Activated naive CD4-positive, alpha-beta T cell treated with anti-CD3 and anti-CD28 coated beads, Interleukin-2, amount 10 ng/mL, durations not matched to agents 7 days and 5 days (primary cell): ENCODE measurements around the gene ARHGAP11A.
A peak's percentile ranks its signal among the peaks of the same experiment; 100 is the strongest.
"Not testable (repeated sequence)": the region's sequence is repeated elsewhere in the genome, so short reads cannot be mapped to it uniquely, and the experiment has no call there.

Experiments
- CTCF ChIA-PET: fragments of 350-600 bp; sonication (Branson Sonifier 250); formaldehyde crosslinking; loops from one replicate; lab custom pipeline; 2021; ENCODE audit warnings: antibody characterized with exemption; lab: Charles Lee
- DNase-seq: peaks from one replicate; pipeline ENCODE4 v3.0.0-alpha.2; 2020
- H3K27ac Mint-ChIP-seq: one replicate; pipeline ENCODE4 v1.8.0; 2021; ENCODE audit warnings: mild to moderate bottlenecking, moderate library complexity, mixed read lengths
- H3K27me3 Mint-ChIP-seq: one replicate; pipeline ENCODE4 v1.8.0; 2021; ENCODE audit warnings: mild to moderate bottlenecking, mixed read lengths
- H3K36me3 Mint-ChIP-seq: one replicate; pipeline ENCODE4 v1.8.0; 2021; ENCODE audit warnings: mixed read lengths
- H3K4me1 Mint-ChIP-seq: one replicate; pipeline ENCODE4 v1.8.0; 2021; ENCODE audit warnings: mixed read lengths
- H3K4me3 Mint-ChIP-seq: one replicate; pipeline ENCODE4 v1.8.0; 2021; ENCODE audit warnings: mild to moderate bottlenecking, moderate library complexity, mixed read lengths
- H3K9me3 Mint-ChIP-seq: one replicate; pipeline ENCODE4 v1.8.0; 2021; ENCODE audit warnings: mixed read lengths

ARHGAP11A gene, protein sequence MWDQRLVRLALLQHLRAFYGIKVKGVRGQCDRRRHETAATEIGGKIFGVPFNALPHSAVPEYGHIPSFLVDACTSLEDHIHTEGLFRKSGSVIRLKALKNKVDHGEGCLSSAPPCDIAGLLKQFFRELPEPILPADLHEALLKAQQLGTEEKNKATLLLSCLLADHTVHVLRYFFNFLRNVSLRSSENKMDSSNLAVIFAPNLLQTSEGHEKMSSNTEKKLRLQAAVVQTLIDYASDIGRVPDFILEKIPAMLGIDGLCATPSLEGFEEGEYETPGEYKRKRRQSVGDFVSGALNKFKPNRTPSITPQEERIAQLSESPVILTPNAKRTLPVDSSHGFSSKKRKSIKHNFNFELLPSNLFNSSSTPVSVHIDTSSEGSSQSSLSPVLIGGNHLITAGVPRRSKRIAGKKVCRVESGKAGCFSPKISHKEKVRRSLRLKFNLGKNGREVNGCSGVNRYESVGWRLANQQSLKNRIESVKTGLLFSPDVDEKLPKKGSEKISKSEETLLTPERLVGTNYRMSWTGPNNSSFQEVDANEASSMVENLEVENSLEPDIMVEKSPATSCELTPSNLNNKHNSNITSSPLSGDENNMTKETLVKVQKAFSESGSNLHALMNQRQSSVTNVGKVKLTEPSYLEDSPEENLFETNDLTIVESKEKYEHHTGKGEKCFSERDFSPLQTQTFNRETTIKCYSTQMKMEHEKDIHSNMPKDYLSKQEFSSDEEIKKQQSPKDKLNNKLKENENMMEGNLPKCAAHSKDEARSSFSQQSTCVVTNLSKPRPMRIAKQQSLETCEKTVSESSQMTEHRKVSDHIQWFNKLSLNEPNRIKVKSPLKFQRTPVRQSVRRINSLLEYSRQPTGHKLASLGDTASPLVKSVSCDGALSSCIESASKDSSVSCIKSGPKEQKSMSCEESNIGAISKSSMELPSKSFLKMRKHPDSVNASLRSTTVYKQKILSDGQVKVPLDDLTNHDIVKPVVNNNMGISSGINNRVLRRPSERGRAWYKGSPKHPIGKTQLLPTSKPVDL

DNA sequence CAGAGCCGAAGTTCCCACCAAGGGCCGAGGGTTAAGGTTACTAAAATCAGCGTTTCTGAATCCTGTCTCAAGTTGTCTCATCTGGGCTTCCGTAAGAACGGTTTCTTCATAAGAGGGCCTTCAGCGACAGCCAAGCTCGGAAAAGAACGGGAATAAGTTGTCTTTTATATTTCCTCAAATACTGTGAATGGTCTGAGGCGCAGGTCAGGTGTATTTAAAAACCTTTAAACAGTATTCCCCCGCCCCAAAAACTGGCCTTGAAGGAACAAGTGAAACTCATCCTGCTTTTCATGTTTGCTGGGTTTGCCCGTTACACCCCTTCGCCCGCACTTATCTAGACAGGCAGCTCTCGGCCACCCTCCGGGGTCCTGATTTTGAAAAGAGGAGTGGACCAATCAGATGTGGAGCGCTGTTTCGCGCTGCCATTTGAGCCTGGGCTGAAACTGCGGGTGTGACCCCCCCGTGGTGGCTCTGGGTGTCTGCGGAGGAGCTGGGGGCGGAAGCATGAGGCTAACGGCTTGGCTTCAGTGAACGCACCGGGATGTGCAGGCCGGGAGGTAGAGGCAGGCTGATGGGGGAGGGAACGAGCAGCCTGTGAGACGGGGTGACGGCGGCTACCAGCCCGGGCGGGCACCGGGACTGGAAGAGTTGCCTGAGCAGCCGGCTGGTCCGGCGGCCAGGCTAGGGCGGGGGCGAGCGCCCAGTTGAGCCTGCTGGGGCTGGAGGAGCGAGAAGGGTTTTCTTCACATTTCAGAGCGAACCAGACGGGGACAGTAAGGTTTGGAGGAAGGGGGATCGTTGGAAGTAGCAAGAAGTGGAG lies at the start of gene ARHGAP11A:
TSS of gene ARHGAP11A (plus strand) at position 454 of the 820 bp plus-strand sequence. CDS start 708 bp downstream, outside the sequence.
- H3K9me3 Mint-ChIP-seq, CTCF ChIA-PET, H3K27me3 Mint-ChIP-seq: not testable (repeated sequence)
- Mint-ChIP-seq H3K4me3 (peak within 1 kb of the TSS; percentile 99), H3K36me3 (peaks cover 24% of the 10 kb centered on the region), H3K27ac (peak within 1 kb of the TSS; percentile 99), H3K4me1 (peaks cover 28% of the 10 kb centered on the region)
- DNase-seq, result peak; percentile 92

DNA sequence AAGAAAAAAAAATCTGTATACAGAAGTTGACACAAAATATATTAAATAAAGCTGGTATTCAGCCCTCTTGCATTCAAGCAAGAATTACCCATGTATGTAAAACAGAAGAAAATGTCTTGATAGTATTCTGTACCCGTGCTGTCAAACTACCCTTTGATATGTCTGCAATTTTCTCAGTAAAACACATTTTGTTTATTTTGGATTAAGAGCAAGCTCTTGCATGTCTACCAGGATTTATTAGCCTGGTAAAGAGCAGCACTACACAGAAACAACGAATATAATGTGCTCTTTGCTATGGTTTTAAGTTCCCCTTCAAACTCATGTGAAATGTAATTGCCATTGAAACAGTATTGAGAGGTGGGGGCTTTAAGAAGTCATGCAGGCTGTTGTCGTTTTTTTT lies 46.3 kb upstream of the ARHGAP11A start:
- H3K27ac Mint-ChIP-seq, H3K4me1 Mint-ChIP-seq, H3K9me3 Mint-ChIP-seq, DNase-seq, H3K4me3 Mint-ChIP-seq, H3K27me3 Mint-ChIP-seq, CTCF ChIA-PET, H3K36me3 Mint-ChIP-seq: not testable (repeated sequence)

- Mint-ChIP-seq H3K4me3 (peak overlapping the region; percentile 50), H3K27ac (peak overlapping the region; percentile 56)
- H3K4me1 Mint-ChIP-seq, H3K27me3 Mint-ChIP-seq, CTCF ChIA-PET, H3K9me3 Mint-ChIP-seq, H3K36me3 Mint-ChIP-seq: not testable (repeated sequence)
- DNase-seq, result peak; percentile 19
Measured at GRCh38 chr15:32578482-32578881, 36.8 kb upstream of the ARHGAP11A start.

GRCh38 chr15:32585844-32586243 lies 29.5 kb upstream of the ARHGAP11A start:
- DNase-seq, H3K4me3 Mint-ChIP-seq, H3K36me3 Mint-ChIP-seq, CTCF ChIA-PET, H3K27ac Mint-ChIP-seq, H3K27me3 Mint-ChIP-seq, H3K9me3 Mint-ChIP-seq, H3K4me1 Mint-ChIP-seq: not testable (repeated sequence)

GRCh38 chr15:32593151-32593550 lies 22.2 kb upstream of the ARHGAP11A start, which contains the start of gene GOLGA8N:
TSS of gene GOLGA8N (plus strand) at chr15:32593456.
- H3K27ac Mint-ChIP-seq, H3K4me3 Mint-ChIP-seq: not testable (repeated sequence)

DNA sequence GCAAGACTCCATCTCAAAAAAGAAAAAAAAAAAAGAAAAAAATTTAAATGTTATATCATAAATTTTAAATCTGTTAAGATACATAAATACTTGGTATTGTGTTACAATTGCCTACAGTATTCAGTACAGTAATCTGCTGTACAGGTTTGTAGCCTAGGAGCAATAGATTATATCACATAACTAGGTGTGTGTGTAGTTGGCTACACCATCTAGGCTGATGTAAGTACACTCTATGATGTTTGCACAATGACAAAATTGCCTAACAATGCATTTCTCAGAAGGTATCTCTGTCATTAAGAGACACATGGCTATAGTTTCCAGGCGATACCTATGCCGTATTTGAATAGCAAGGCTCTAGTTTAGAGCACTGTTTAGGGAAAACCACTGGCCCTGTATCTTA lies 5.8 kb upstream of the ARHGAP11A start:
- H3K9me3 Mint-ChIP-seq, H3K27me3 Mint-ChIP-seq, DNase-seq, H3K36me3 Mint-ChIP-seq, H3K4me3 Mint-ChIP-seq, CTCF ChIA-PET, H3K27ac Mint-ChIP-seq: not testable (repeated sequence)
- H3K4me1 Mint-ChIP-seq, result peaks cover 10% of the 10 kb centered on the region

More at GRCh38 chr15:32593151-32593550, 22.2 kb upstream of the ARHGAP11A start, which contains the start of gene GOLGA8N:
- DNase-seq, H3K9me3 Mint-ChIP-seq, CTCF ChIA-PET, H3K27me3 Mint-ChIP-seq, H3K36me3 Mint-ChIP-seq, H3K4me1 Mint-ChIP-seq: not testable (repeated sequence)

GRCh38 chr15:32610719-32611118 lies 4.6 kb upstream of the ARHGAP11A start:
- H3K27ac Mint-ChIP-seq, CTCF ChIA-PET, H3K4me3 Mint-ChIP-seq, H3K27me3 Mint-ChIP-seq, H3K9me3 Mint-ChIP-seq, H3K36me3 Mint-ChIP-seq, DNase-seq: not testable (repeated sequence)
- H3K4me1 Mint-ChIP-seq, result peaks cover 10% of the 10 kb centered on the region

DNA sequence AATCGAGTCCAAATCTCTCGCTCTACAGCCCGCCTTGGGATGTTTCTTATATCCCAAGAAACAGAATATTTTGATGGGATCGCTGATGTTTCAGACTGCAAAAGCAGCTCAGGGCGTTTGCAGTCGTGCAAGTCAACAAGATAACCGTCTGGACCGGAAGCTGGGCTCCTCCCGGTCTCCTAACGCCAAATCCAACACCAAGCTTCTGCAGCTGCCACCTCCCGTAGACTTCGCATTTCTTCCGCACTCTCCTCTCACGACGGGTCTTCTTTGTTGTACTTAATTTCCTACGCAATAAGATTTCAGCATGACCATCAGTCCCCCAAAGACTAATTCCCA lies 623 bp upstream of the ARHGAP11A start:
- peak overlapping the region; percentile 99 for H3K4me3 Mint-ChIP-seq
- CTCF ChIA-PET, H3K9me3 Mint-ChIP-seq, H3K27me3 Mint-ChIP-seq: not testable (repeated sequence)
- H3K4me1 Mint-ChIP-seq, result peaks cover 31% of the 10 kb centered on the region
- H3K36me3 Mint-ChIP-seq, result peaks cover 22% of the 10 kb centered on the region
- peak; percentile 59 for DNase-seq
- peak overlapping the region; percentile 99 for H3K27ac Mint-ChIP-seq

DNA sequence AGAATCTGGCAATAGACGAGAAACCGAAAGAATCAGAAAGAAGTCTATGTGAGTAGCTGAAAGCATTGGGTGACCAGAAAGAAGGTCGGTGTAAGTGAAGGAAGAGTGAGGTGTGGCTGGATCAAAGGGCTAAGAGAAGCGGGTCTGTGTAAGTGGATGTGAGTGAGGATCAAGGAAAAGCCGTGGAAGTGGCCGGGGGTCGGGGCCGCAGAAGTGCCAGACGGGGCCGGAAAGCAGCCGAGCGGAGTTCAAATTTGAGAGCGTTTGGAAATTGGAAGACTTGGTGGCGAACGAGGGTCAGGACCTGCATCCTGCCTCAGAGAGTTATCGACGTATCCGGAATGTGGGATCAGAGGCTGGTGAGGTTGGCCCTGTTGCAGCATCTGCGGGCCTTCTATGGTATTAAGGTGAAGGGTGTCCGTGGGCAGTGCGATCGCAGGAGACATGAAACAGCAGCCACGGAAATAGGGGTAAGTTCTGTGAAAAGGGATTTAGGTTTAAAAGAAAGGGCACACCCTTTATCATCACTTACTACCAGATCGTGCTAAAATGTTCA lies 645 bp downstream of the ARHGAP11A start:
- Mint-ChIP-seq H3K4me3 (peak overlapping the region; percentile 99), H3K27ac (peak overlapping the region; percentile 99), H3K36me3 (peaks cover 24% of the 10 kb centered on the region), H3K4me1 (peaks cover 26% of the 10 kb centered on the region)
- peak; percentile 32 for DNase-seq
- H3K9me3 Mint-ChIP-seq, H3K27me3 Mint-ChIP-seq, CTCF ChIA-PET: not testable (repeated sequence)

GRCh38 chr15:32636410-32636809 lies 21.1 kb downstream of the ARHGAP11A start:
- Mint-ChIP-seq H3K27me3 (no peaks in the 10 kb centered on the region), H3K9me3 (no peaks in the 10 kb centered on the region), H3K27ac (no peak overlapping the region), H3K4me1 (no peaks in the 10 kb centered on the region), H3K36me3 (peaks cover 53% of the 10 kb centered on the region), H3K4me3 (no peak overlapping the region)
- CTCF ChIA-PET, result interaction anchor here (0.6 to 1.2 kb wide), 2 partner anchors 15 to 71 kb away, joined by 3 to 6 read pairs; no protein-coding TSS in a partner anchor
- no peak for DNase-seq

DNA sequence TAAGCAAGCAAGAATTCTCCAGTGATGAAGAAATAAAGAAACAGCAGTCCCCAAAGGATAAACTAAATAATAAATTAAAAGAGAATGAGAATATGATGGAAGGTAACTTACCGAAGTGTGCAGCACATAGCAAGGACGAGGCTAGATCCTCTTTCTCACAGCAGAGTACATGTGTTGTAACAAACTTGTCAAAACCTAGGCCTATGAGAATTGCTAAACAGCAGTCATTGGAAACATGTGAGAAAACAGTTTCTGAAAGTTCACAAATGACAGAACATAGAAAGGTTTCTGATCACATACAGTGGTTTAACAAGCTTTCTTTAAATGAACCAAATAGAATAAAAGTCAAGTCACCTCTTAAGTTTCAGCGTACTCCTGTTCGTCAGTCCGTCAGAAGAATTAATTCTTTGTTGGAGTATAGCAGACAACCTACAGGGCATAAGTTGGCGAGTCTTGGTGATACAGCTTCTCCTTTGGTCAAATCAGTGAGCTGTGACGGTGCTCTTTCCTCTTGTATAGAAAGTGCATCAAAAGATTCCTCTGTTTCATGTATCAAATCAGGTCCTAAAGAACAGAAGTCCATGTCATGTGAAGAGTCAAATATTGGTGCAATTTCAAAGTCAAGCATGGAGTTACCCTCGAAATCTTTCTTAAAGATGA lies 21.7 kb downstream of the ARHGAP11A start:
- no peak overlapping the region for H3K4me3 Mint-ChIP-seq
- H3K36me3 Mint-ChIP-seq, result peaks cover 53% of the 10 kb centered on the region
- H3K27me3 Mint-ChIP-seq, result no peaks in the 10 kb centered on the region
- H3K4me1 Mint-ChIP-seq, result no peaks in the 10 kb centered on the region
- H3K27ac Mint-ChIP-seq, result no peak overlapping the region
- CTCF ChIA-PET, result interaction anchor here (1.2 kb wide), 1 partner anchor 14 kb away, joined by 3 read pairs; no protein-coding TSS in a partner anchor
- H3K9me3 Mint-ChIP-seq, result no peaks in the 10 kb centered on the region
- DNase-seq, result no peak

DNA sequence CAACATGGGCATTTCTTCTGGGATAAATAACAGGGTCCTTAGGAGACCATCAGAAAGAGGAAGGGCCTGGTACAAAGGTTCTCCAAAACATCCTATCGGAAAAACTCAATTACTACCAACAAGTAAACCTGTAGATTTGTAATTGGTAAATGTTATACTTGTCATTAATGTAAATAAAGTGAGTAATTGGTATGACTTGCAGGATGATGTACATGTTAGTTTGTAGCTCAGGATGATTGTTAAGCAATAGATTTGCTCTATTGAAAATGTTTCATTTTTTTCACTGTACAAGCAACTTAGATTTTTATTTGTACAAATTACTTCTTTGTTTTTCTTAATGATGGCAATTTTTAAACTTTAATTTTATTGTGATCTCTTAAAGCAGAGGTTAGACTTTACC lies 22.4 kb downstream of the ARHGAP11A start:
- Mint-ChIP-seq H3K9me3 (no peaks in the 10 kb centered on the region), H3K27me3 (no peaks in the 10 kb centered on the region), H3K4me1 (no peaks in the 10 kb centered on the region), H3K36me3 (peaks cover 53% of the 10 kb centered on the region), H3K4me3 (no peak overlapping the region), H3K27ac (no peak overlapping the region)
- CTCF ChIA-PET, result interaction anchor here (1.2 kb wide), 1 partner anchor 13 kb away, joined by 3 read pairs; no protein-coding TSS in a partner anchor
- no peak for DNase-seq

- H3K4me1 Mint-ChIP-seq, result peaks cover 5% of the 10 kb centered on the region
- peaks cover 40% of the 10 kb centered on the region for H3K36me3 Mint-ChIP-seq
- DNase-seq, result no peak
- no peak within 1 kb of the TSS for H3K27ac Mint-ChIP-seq
- CTCF ChIA-PET, result interaction anchor here (1.0 kb wide), 1 partner anchor 9 kb away, joined by 4 read pairs; no protein-coding TSS in a partner anchor
- no peaks in the 10 kb centered on the region for H3K9me3 Mint-ChIP-seq
- H3K4me3 Mint-ChIP-seq, result no peak within 1 kb of the TSS
- H3K27me3 Mint-ChIP-seq, result no peaks in the 10 kb centered on the region
Measured at GRCh38 chr15:32641517-32642059, 26.3 kb downstream of the ARHGAP11A start, which contains the start of gene SCG5. TSS of gene SCG5 (plus strand) at chr15:32641710. CDS start at chr15:32643593, 1,883 bp downstream.
